Subcutaneous abdominal adipose tissue (tissue), 5 donors: ENCODE data around the gene RASA3.

Experiments
- H3K27ac ChIP-seq: one replicate; pipeline ENCODE4 v1.7.0; 2013; ENCODE audit warnings: low read depth, mild to moderate bottlenecking, inconsistent platforms, low read length, moderate library complexity
- H3K27me3 ChIP-seq, 5 donors: one replicate each; pipeline ENCODE4 v1.7.0; 2013; ENCODE audit warnings: low read length in 5 of 5, inconsistent platforms in 1 of 5; ENCODE audit not compliant: control insufficient read depth in 5 of 5, insufficient read depth in 4 of 5
- H3K36me3 ChIP-seq, 5 donors: one replicate each; pipeline ENCODE4 v1.7.0; 2013; ENCODE audit warnings: low read length in 5 of 5; ENCODE audit not compliant: control insufficient read depth in 5 of 5, insufficient read depth in 5 of 5
- H3K4me1 ChIP-seq, 5 donors: one replicate each; pipeline ENCODE4 v1.7.0; 2013; ENCODE audit warnings: low read length in 5 of 5, mild to moderate bottlenecking in 3 of 5, moderate library complexity in 1 of 5; ENCODE audit not compliant: control insufficient read depth in 5 of 5, insufficient read depth in 5 of 5
- H3K4me3 ChIP-seq, 5 donors: one replicate each; pipeline ENCODE4 v1.7.0; 2013; ENCODE audit warnings: low read length in 5 of 5, low read depth in 1 of 5
- H3K9ac ChIP-seq, 5 donors: one replicate each; pipeline ENCODE4 v1.7.0; 2013; ENCODE audit warnings: low read length in 5 of 5, mild to moderate bottlenecking in 4 of 5, moderate library complexity in 3 of 5
- H3K9me3 ChIP-seq, 5 donors: one replicate each; pipeline ENCODE4 v1.7.0; 2013; ENCODE audit warnings: low read length in 5 of 5; ENCODE audit not compliant: control insufficient read depth in 5 of 5
- donor health status: healthy.
- donor health status: healthy.
- donor health status: healthy.
- donor health status: healthy.
- donor health status: healthy.

The RASA3 gene

GRCh38 chr13:114065926-114066774 lies 66.3 kb downstream of the RASA3 start:
- Histone ChIP-seq H3K27me3 (no peaks in the 10 kb centered on the region), H3K4me1 (peaks cover 26 to 69% (median 64%) of the 10 kb centered on the region in 5 donors), H3K4me3 (peak overlapping the region in 3 of 5 donors; percentile 24 to 47 (median 29)), H3K27ac (peak overlapping the region; percentile 99), H3K9ac (peak overlapping the region in 3 of 5 donors; percentile 65 to 90 (median 68)), H3K36me3 (no peaks in the 10 kb centered on the region), H3K9me3 (no peaks in the 10 kb centered on the region)

GRCh38 chr13:114065141-114065925 lies 67.1 kb downstream of the RASA3 start:
- H3K4me1 ChIP-seq: peaks cover 26 to 73% (median 66%) of the 10 kb centered on the region in 5 donors
- peak overlapping the region; percentile 99 for H3K27ac ChIP-seq
- peak overlapping the region; percentile 48 to 90 (median 65) for H3K9ac ChIP-seq
- H3K36me3 ChIP-seq: no peaks in the 10 kb centered on the region
- peak overlapping the region in 4 of 5 donors; percentile 24 to 59 (median 38) for H3K4me3 ChIP-seq
- H3K9me3 ChIP-seq: no peaks in the 10 kb centered on the region
- H3K27me3 ChIP-seq: no peaks in the 10 kb centered on the region

GRCh38 chr13:114064450-114065140 lies 67.8 kb downstream of the RASA3 start:
- Histone ChIP-seq H3K27me3 (no peaks in the 10 kb centered on the region), H3K4me3 (peak overlapping the region; percentile 47 to 65 (median 52)), H3K9me3 (no peaks in the 10 kb centered on the region), H3K4me1 (peaks cover 26 to 81% (median 71%) of the 10 kb centered on the region in 5 donors), H3K27ac (peak overlapping the region; percentile 99), H3K36me3 (peaks cover 0 to 3% (median 0%) of the 10 kb centered on the region in 5 donors), H3K9ac (peak overlapping the region; percentile 55 to 93 (median 82))

DNA sequence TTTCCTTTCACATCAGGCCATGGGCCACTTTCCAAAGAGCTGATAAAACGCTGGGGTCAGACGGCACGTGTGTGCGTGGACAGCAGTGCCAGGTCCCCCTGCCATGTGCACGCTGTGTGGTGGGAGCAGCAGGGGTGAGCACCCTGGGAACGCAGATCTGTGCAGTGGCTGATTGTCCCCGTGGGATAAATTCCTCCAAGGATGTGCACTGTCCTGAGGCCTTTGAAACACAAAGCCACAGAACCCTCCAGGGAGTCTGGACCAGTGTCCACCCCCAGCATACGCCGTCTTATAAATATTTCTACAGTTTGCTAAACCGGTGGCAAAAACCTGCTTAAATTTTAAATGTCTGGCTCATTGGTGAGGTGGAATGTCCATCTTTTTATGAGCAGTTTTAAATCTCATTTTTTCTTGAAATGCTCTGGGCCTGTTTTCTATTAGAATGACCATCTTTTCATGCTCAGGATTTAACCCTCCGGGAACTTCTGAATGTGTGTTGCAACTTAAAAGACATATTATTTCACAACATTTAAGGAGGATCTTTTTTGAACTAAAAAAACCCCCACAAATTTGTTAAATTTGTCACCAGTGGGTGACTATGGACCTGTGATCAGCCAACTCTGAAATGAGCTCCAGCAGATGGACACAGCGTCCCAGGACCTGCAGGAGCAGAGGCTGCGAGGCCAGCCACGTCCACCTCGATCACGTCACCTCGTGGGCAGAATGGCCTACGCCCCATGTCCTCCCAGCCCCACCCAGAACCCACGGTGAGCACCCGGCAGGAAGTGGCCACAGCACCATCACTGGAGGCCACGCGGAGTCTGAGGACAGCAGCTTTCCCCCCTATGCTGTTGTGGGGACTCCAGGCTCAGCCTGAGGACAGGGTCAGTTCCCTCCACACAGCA lies 68.6 kb downstream of the RASA3 start:
- peaks cover 23 to 83% (median 68%) of the 10 kb centered on the region in 5 donors for H3K4me1 ChIP-seq

GRCh38 chr13:114062754-114063153 lies 69.7 kb downstream of the RASA3 start:
- Histone ChIP-seq H3K4me3 (no peak overlapping the region), H3K36me3 (peaks cover 0 to 5% (median 0%) of the 10 kb centered on the region in 5 donors), H3K27me3 (no peaks in the 10 kb centered on the region), H3K4me1 (peaks cover 23 to 83% (median 67%) of the 10 kb centered on the region in 5 donors), H3K9ac (peak overlapping the region in 1 of 5 donors; percentile 60), H3K9me3 (no peaks in the 10 kb centered on the region), H3K27ac (peak overlapping the region; percentile 79)

More for the DNA sequence above, 68.6 kb downstream of the RASA3 start:
- Histone ChIP-seq H3K27me3 (no peaks in the 10 kb centered on the region), H3K36me3 (peaks cover 0 to 5% (median 0%) of the 10 kb centered on the region in 5 donors), H3K9me3 (no peaks in the 10 kb centered on the region), H3K27ac (peak overlapping the region; percentile 99), H3K4me3 (peak overlapping the region in 4 of 5 donors; percentile 47 to 59 (median 50)), H3K9ac (peak overlapping the region; percentile 55 to 93 (median 82))

DNA sequence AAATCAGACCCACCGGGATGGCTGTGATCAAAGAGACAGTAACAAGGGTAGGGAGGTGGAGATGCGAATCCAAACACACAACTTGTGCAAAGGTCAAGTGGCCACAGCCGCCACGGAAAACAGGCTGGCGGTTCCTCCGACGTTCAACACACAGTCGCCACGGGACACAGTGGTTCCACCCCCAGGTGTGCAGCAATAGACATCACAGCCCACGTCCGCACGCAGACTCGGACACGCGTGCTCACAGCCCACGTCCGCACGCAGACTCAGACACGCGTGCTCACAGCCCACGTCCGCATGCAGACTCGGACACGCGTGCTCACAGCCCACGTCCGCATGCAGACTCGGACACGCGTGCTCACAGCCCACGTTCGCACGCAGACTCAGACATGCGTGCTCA lies 70.1 kb downstream of the RASA3 start:
- peaks cover 25 to 83% (median 67%) of the 10 kb centered on the region in 5 donors for H3K4me1 ChIP-seq

GRCh38 chr13:114061744-114062143 lies 70.7 kb downstream of the RASA3 start:
- H3K4me3 ChIP-seq: no peak overlapping the region
- H3K4me1 ChIP-seq: peaks cover 26 to 83% (median 67%) of the 10 kb centered on the region in 5 donors
- peaks cover 0 to 5% (median 0%) of the 10 kb centered on the region in 5 donors for H3K36me3 ChIP-seq
- no peak overlapping the region for H3K9ac ChIP-seq
- no peaks in the 10 kb centered on the region for H3K27me3 ChIP-seq
- peak overlapping the region; percentile 79 for H3K27ac ChIP-seq
- H3K9me3 ChIP-seq: no peaks in the 10 kb centered on the region

More for the DNA sequence above, 70.1 kb downstream of the RASA3 start:
- no peak overlapping the region for H3K9ac ChIP-seq
- no peaks in the 10 kb centered on the region for H3K27me3 ChIP-seq
- H3K4me3 ChIP-seq: no peak overlapping the region
- peak overlapping the region; percentile 79 for H3K27ac ChIP-seq
- no peaks in the 10 kb centered on the region for H3K9me3 ChIP-seq
- peaks cover 0 to 5% (median 0%) of the 10 kb centered on the region in 5 donors for H3K36me3 ChIP-seq

DNA sequence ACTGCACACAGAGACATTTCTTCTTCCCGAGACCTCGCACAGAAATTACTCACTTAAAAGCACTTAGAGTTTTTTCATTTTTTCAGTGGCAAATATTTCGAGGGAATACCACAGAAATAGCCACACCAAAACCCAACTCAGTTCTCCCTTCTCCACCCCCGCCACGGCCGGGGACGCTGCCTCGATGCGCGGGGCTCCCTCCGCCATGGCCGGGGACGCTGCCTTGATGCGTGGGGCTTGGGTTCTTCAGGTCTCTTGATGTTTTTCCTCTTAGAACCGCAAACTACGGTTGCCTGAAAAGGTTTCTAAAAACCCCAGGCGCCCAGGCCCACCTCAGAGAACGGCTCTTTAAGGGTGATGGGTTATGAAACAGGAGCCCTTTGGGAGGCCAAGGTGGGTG lies 71.4 kb downstream of the RASA3 start:
- peaks cover 28 to 83% (median 67%) of the 10 kb centered on the region in 5 donors for H3K4me1 ChIP-seq
- H3K9ac ChIP-seq: no peak overlapping the region
- H3K27me3 ChIP-seq: no peaks in the 10 kb centered on the region
- H3K27ac ChIP-seq: peak overlapping the region; percentile 79
- no peak overlapping the region for H3K4me3 ChIP-seq
- no peaks in the 10 kb centered on the region for H3K9me3 ChIP-seq
- H3K36me3 ChIP-seq: peaks cover 0 to 7% (median 2%) of the 10 kb centered on the region in 5 donors
